GM12892 (cell line): ENCODE data around the gene ST7.

Experiments
- POLR2A ChIP-seq: IDR thresholded peaks from 2 replicates; pipeline ENCODE4 v1.6.1; 2011; ENCODE audit warnings: low read depth, low read length, control low read depth
- POLR2AphosphoS5 ChIP-seq: IDR thresholded peaks from 2 replicates; pipeline ENCODE4 v1.6.1; 2011; ENCODE audit warnings: low read depth, low read length, control low read depth

DNA sequence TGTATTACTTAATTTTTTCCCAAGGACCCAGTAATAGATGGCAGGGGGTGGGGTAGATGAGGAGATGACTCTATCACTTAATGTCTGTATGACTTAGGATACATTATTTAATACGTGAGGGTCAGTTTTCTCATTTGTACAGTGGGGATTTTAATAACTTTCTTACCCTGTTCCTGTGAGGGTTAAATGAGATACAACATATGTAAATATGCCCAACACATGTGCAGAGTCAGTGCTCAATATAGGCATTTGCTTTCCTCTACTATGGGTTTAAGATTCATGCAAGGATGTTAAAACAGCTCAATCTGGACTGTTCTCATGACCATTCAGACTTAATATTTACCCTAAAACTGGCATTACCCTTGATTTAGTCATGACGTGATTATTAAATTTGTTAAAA, 31.2 kb downstream of the ST7 start:
- TF ChIP-seq POLR2A (no peak), POLR2AphosphoS5 (no peak)
